ENCODE measurements around the gene R3HDM4.

- TF ChIP-seq FOXM1 (IDR thresholded peaks at IDR 0.05; ENCODE audit: borderline replicate concordance) (no peak), CTBP1 (IDR thresholded peaks at IDR 0.05; ENCODE audit: borderline replicate concordance) (no peak), FOXA1 (IDR thresholded peaks at IDR 0.05) (no peak), NFRKB (IDR thresholded peaks at IDR 0.05) (no peak), SUZ12 (IDR thresholded peaks at IDR 0.05) (no peak), ZNF384 (IDR thresholded peaks at IDR 0.05) (no peak)
Observed at GRCh38 chr19:858284-858683, 54.7 kb downstream of the R3HDM4 start.

Data from HEK293T (cell line).